Glutamatergic neuron (in vitro differentiated cells): ENCODE results near the gene MPP3. TPM values are rescaled to one million over a fixed set of nuclear protein-coding genes. Genes with fewer than 3 reads are reported as not detected.

Experiments used
- DNase-seq: peaks from one replicate; pipeline ENCODE4 v3.0.0; 2022
- H3K27ac Mint-ChIP-seq: one replicate; pipeline ENCODE4 v1.8.0; 2020; ENCODE audit warnings: mild to moderate bottlenecking, mixed read lengths, inconsistent platforms; ENCODE audit not compliant: unreplicated experiment
- H3K27me3 Mint-ChIP-seq: one replicate; pipeline ENCODE4 v1.8.0; 2020; ENCODE audit warnings: mild to moderate bottlenecking, moderate library complexity, mixed read lengths, inconsistent platforms; ENCODE audit not compliant: unreplicated experiment
- H3K36me3 Mint-ChIP-seq: one replicate; pipeline ENCODE4 v1.8.0; 2020; ENCODE audit warnings: mild to moderate bottlenecking, mixed read lengths, inconsistent platforms; ENCODE audit not compliant: unreplicated experiment
- H3K4me1 Mint-ChIP-seq: one replicate; pipeline ENCODE4 v1.8.0; 2020; ENCODE audit warnings: mild to moderate bottlenecking, low read depth, mixed read lengths, inconsistent platforms; ENCODE audit not compliant: unreplicated experiment
- H3K4me3 Mint-ChIP-seq: one replicate; pipeline ENCODE4 v1.8.0; 2020; ENCODE audit warnings: mild to moderate bottlenecking, mixed read lengths, inconsistent platforms; ENCODE audit not compliant: unreplicated experiment
- H3K9me3 Mint-ChIP-seq: one replicate; pipeline ENCODE4 v1.8.0; 2020; ENCODE audit warnings: mild to moderate bottlenecking, moderate library complexity, mixed read lengths, inconsistent platforms; ENCODE audit not compliant: unreplicated experiment
- CTCF ChIP-seq: fragments of 200-600 bp; sonication (generic); IDR thresholded peaks from one replicate; pipeline ENCODE4 v1.5.0; 2021; ENCODE audit not compliant: partially characterized antibody, unreplicated experiment
- total RNA-seq: library from RNA; stranded (reverse); fragmentation: NEBNext Ultra II Directional; extraction: Animal tissue kit (Norgen Biotek cat#: 25700); gene quantifications from one replicate; pipeline ENCODE4 v1.2.1, GENCODE V29; 2021; ENCODE audit not compliant: unreplicated experiment

The MPP3 gene
- total RNA-seq, 1 donor from 2014 or later, result 22.9 TPM

DNA sequence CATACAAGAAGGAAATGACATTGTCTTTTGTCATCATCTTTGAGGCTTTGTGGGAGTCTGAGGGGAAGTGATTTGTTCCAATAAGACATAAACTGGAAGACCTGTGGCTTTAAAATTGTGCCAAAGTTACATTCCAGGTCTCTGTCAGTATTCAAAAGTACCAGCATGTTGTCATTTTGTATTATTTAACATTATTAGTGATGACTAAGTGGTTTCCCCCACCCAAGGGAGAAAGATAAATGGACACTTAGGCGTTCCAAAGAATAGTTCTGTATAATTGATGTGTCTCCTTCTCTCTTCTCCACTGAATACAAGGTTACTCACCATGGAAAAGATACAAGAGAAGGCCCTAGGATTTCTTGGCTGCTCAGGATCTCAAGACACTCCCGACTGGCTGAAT, 48.9 kb downstream of the MPP3 start:
- no peak for DNase-seq
- no peak for TF ChIP-seq CTCF
- Mint-ChIP-seq H3K4me3 (no peak overlapping the region), H3K27ac (no peak overlapping the region), H3K4me1 (peaks cover 16% of the 10 kb centered on the region), H3K27me3 (peaks cover 3% of the 10 kb centered on the region), H3K9me3 (no peaks in the 10 kb centered on the region), H3K36me3 (peaks cover 5% of the 10 kb centered on the region)

DNA sequence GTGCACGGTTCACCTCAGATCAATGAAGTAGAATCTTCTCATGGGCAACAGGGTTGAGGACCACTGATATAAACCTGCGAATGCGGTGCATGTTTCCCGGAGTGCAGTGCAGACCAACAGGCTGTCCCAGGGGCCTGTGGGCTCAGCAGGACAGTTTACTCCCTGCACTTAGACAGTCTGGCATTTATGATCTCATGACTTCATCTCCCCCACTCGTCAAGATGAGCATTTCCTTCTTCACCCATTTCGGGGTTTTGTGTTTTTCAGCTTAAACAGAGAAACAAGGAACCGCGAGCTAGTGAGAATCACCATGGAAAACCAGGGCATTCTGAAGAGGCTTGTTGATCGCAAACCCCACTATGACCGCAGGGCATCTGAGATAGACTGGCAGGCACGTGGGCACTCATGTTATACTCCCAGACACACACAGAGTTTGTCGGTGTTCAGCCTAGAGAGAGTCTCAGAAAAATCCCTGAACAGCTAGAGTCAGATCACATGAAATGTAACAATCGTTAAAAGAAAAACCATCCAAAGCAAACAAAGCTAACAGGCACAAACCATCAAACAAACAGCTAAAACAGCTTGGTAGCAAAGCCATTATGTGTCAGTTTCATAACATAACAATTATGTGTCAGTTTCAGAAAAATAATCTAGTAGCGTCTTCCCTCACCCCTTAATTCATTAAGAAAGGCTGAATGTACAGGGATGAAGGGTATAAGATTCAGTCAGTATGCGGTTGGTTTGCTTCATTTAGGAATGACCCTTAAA, 49.8 kb downstream of the MPP3 start:
- H3K27ac Mint-ChIP-seq, result no peak overlapping the region
- H3K4me1 Mint-ChIP-seq, result peaks cover 14% of the 10 kb centered on the region
- H3K4me3 Mint-ChIP-seq, result no peak overlapping the region
- DNase-seq, result no peak
- no peak for TF ChIP-seq CTCF
- H3K36me3 Mint-ChIP-seq, result peaks cover 5% of the 10 kb centered on the region
- H3K27me3 Mint-ChIP-seq, result peaks cover 3% of the 10 kb centered on the region
- H3K9me3 Mint-ChIP-seq, result peaks cover 1% of the 10 kb centered on the region

DNA sequence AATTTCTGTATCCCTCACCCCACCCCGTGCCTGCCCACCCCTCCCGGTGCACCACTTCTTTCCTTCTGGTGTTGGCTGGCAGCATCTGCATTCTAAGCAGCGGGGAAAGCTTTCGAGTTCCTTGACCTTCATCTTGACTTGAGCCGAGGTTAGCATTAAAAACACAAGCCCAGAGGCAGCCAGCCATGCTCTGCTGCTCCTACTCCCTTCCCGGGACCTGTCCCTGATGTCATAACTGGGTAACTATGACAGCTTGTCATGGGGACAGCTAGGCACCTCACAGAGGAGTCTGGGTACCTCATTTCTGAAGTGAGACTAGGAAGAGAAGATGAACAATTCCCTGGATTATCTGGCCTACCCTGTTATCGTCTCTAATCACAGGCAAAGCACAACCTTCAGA, 52.8 kb downstream of the MPP3 start, which contains the start of gene CFAP97D1:
CFAP97D1 (plus strand) TSS at position 301 of the 400 bp plus-strand sequence; CDS start at position 329, 28 bp downstream.
- H3K9me3 Mint-ChIP-seq, result peaks cover 5% of the 10 kb centered on the region
- peaks cover 12% of the 10 kb centered on the region for H3K4me1 Mint-ChIP-seq
- peaks cover 5% of the 10 kb centered on the region for H3K36me3 Mint-ChIP-seq
- no peak for DNase-seq
- H3K27ac Mint-ChIP-seq, result peak within 1 kb of the TSS; percentile 90
- no peak for TF ChIP-seq CTCF
- peak within 1 kb of the TSS; percentile 85 for H3K4me3 Mint-ChIP-seq
- peaks cover 1% of the 10 kb centered on the region for H3K27me3 Mint-ChIP-seq

DNA sequence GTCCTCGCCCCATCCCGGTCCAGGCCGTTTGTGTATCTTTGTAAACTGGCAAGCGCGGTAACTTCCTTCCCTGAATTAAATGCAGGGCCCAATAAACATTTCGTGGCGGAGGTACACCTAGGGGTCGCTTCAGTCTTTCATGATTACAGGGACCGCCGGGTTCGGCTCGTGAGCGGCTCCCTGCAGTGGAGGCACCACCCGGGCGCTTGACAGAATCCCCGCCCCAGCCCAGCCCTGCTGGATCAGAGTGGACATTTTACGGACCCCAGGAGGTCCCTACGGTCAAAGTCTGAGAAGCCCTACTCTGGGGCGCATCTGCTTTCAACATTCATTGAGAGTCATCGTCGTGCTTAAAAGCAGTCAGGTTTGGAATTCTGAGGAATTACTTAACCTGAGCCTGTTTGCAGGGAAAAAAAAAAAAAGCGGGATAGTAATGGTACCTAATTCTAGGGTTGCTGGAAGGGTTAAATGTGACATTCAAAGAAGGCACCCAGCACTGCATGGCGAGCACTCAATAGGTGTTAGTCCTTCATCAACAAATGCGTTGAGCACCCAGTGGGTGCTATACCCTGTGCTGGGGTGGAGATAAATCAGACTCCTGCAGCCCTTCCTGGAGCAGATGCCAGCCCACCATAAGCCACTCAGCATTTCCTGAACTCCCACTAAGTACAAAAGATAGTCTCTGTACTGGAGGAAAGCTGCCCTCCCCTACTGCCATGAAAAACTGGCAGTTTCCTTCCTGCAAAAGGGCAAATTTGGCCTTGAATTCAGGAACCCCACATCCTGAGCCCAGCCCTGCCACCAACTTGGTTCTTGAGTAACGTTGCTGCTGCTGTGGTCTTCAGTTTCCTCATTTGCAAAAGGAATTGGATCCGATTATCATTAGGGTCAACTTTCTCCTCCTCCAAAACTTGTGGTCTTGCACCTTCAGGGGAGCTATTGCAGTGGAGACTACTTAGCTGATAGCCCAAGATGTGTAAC, 53.5 kb downstream of the MPP3 start:
- Mint-ChIP-seq H3K27ac (peak overlapping the region; percentile 90), H3K4me1 (peaks cover 12% of the 10 kb centered on the region)
- DNase-seq, result peak; percentile 65

More for the DNA sequence above, 53.5 kb downstream of the MPP3 start:
- Mint-ChIP-seq H3K36me3 (no peaks in the 10 kb centered on the region), H3K9me3 (peaks cover 7% of the 10 kb centered on the region), H3K4me3 (peak overlapping the region; percentile 85), H3K27me3 (peaks cover 1% of the 10 kb centered on the region)
- peak; percentile 6 for TF ChIP-seq CTCF
